SK-N-SH (cell line): Measurements from ENCODE around the gene METTL23. TPM values are rescaled to one million over a fixed set of nuclear protein-coding genes. Genes with fewer than 3 reads are reported as not detected.

Experiments
- CTCF ChIA-PET: fragments of 300-600, 350-600 bp; formaldehyde crosslinking; extraction: SDS; loops from one replicate; lab custom pipeline; 2021; lab: Yijun Ruan, JAX
- POLR2A ChIA-PET: fragments of 350-600 bp; sonication (Branson Sonifier 250); formaldehyde crosslinking; extraction: SDS; loops from one replicate; lab custom pipeline; 2020; ENCODE audit warnings: antibody characterized with exemption, inconsistent platforms; lab: Yijun Ruan, JAX
- DNase-seq: peaks from one replicate; pipeline ENCODE4 v3.0.0; 2012
- H2AFZ ChIP-seq: fragments of 200-600 bp; sonication (generic); 2 replicates; pipeline ENCODE4 v1.8.1; 2016; ENCODE audit warnings: antibody characterized with exemption, mild to moderate bottlenecking, low read depth
- H3F3A ChIP-seq: fragments of 200-600 bp; sonication (generic); replicated peaks from 2 replicates; pipeline ENCODE3; 2016; ENCODE audit warnings: antibody characterized with exemption, mild to moderate bottlenecking; ENCODE audit not compliant: insufficient read depth
- H3K27ac ChIP-seq, 2 experiments: fragments of 200-500 bp in 1 of 2; fragments of 200-600 bp in 1 of 2; sonication (Bioruptor generic) in 1 of 2; sonication (generic), shearing (Covaris generic) in 1 of 2; 2 replicates each; pipeline versions ENCODE4 v1.5.1 to v1.6.1; 2014 to 2016; ENCODE audit warnings: low read depth in 2 of 2, inconsistent platforms in 1 of 2, low read length in 1 of 2, mild to moderate bottlenecking in 1 of 2, mixed read lengths in 1 of 2
- H3K27me3 ChIP-seq: fragments of 200-600 bp; sonication (generic), shearing (Covaris generic); 2 replicates; pipeline ENCODE4 v1.6.1; 2016; ENCODE audit warnings: mixed run types; ENCODE audit not compliant: insufficient read depth
- H3K36me3 ChIP-seq, 2 experiments: fragments of 200-500 bp in 1 of 2; fragments of 200-600 bp in 1 of 2; sonication (Bioruptor generic) in 1 of 2; sonication (generic) in 1 of 2; replicated peaks in 1 of 2; 2 replicates each; pipeline versions ENCODE3 to v1.5.1; 2014 to 2016; ENCODE audit warnings: low read length in 1 of 2, mild to moderate bottlenecking in 1 of 2; ENCODE audit not compliant: insufficient read depth in 2 of 2, control insufficient read depth in 1 of 2
- H3K4me1 ChIP-seq, 2 experiments: fragments of 200-500 bp in 1 of 2; fragments of 200-600 bp in 1 of 2; sonication (Bioruptor generic) in 1 of 2; sonication (generic), shearing (Covaris generic) in 1 of 2; 2 replicates each; pipeline versions ENCODE4 v1.5.1 to v1.6.1; 2014 to 2016; ENCODE audit warnings: low read depth in 1 of 2, low read length in 1 of 2, mixed run types in 1 of 2; ENCODE audit not compliant: insufficient read depth in 2 of 2, control insufficient read depth in 1 of 2
- H3K4me2 ChIP-seq: fragments of 200-600 bp; sonication (generic), shearing (Covaris generic); 2 replicates; pipeline ENCODE4 v1.6.1; 2017; ENCODE audit warnings: mixed run types
- H3K4me3 ChIP-seq, 2 experiments: fragments of 200-500 bp in 1 of 2; fragments of 200-600 bp in 1 of 2; sonication (Bioruptor generic) in 1 of 2; sonication (generic), shearing (Covaris generic) in 1 of 2; 2 replicates each; pipeline versions ENCODE4 v1.5.1 to v1.8.1; 2014 to 2016; ENCODE audit warnings: low read depth in 2 of 2, inconsistent platforms in 1 of 2, low read length in 1 of 2, mild to moderate bottlenecking in 1 of 2, mixed read lengths in 1 of 2, moderate library complexity in 1 of 2
- H3K79me2 ChIP-seq: fragments of 200-600 bp; sonication (generic); 2 replicates; pipeline ENCODE4 v1.8.1; 2017; ENCODE audit warnings: mild to moderate bottlenecking; ENCODE audit not compliant: insufficient read depth
- H3K9ac ChIP-seq: fragments of 200-600 bp; sonication (generic); 2 replicates; pipeline ENCODE4 v1.6.1; 2017; ENCODE audit warnings: mixed run types
- H3K9me2 ChIP-seq: fragments of 200-600 bp; sonication (generic); 2 replicates; pipeline ENCODE4 v1.6.1; 2017; ENCODE audit warnings: mixed run types
- H3K9me3 ChIP-seq: fragments of 200-600 bp; sonication (generic); 2 replicates; pipeline ENCODE4 v1.6.1; 2017; ENCODE audit warnings: mixed run types, mild to moderate bottlenecking, moderate library complexity
- H4K20me1 ChIP-seq: fragments of 200-600 bp; sonication (generic); 2 replicates; pipeline ENCODE4 v1.6.1; 2017; ENCODE audit warnings: mild to moderate bottlenecking, mixed run types; ENCODE audit not compliant: insufficient read depth
- CHD2 ChIP-seq: fragments of 150-350 bp; IDR thresholded peaks from 2 replicates; pipeline ENCODE4 v1.6.1; 2018; ENCODE audit warnings: low read length; ENCODE audit not compliant: partially characterized antibody
- EP300 ChIP-seq, 2 experiments: IDR thresholded peaks; 2 replicates each; pipeline versions ENCODE4 v1.4.0 to v1.6.1; 2012; ENCODE audit warnings: borderline replicate concordance in 1 of 2, low read depth in 1 of 2, low read length in 1 of 2
- EZH2phosphoT487 ChIP-seq: fragments of 200-600 bp; sonication (generic); IDR thresholded peaks from 2 replicates; pipeline ENCODE4 v1.6.1; 2017; ENCODE audit warnings: low read depth, mixed run types, mild to moderate bottlenecking, antibody characterized with exemption, moderate library complexity, borderline replicate concordance
- FOXJ3 ChIP-seq: sonication (generic); formaldehyde crosslinking; IDR thresholded peaks from 2 replicates; pipeline ENCODE4 v1.5.1; 2020; ENCODE audit warnings: mild to moderate bottlenecking, missing genetic modification reagents
- FOXM1 ChIP-seq: IDR thresholded peaks from 2 replicates; pipeline ENCODE4 v1.4.0; 2012; ENCODE audit warnings: low read depth, mild to moderate bottlenecking
- GABPA ChIP-seq: IDR thresholded peaks from 2 replicates; pipeline ENCODE4 v1.4.0; 2012; ENCODE audit warnings: low read depth, mild to moderate bottlenecking
- GATA2 ChIP-seq: sonication (generic); formaldehyde crosslinking; IDR thresholded peaks from 2 replicates; pipeline ENCODE4 v1.5.0; 2020; ENCODE audit warnings: mild to moderate bottlenecking, missing genetic modification reagents
- IRF3 ChIP-seq: fragments of 150-350 bp; IDR thresholded peaks from 2 replicates; pipeline ENCODE4 v1.6.1; 2016; ENCODE audit warnings: mild to moderate bottlenecking, low read depth, low read length
- JUND ChIP-seq: IDR thresholded peaks from 2 replicates; pipeline ENCODE4 v1.4.0; 2012
- MAX ChIP-seq: IDR thresholded peaks from 2 replicates; pipeline ENCODE4 v1.4.0; 2012; ENCODE audit warnings: low read depth
- MEF2A ChIP-seq: IDR thresholded peaks from 2 replicates; pipeline ENCODE4 v1.4.0; 2012; ENCODE audit warnings: low read depth, borderline replicate concordance
- MXI1 ChIP-seq: IDR thresholded peaks from 2 replicates; pipeline ENCODE4 v1.6.1; 2012; ENCODE audit warnings: mild to moderate bottlenecking, low read depth, low read length, improper control_type of control experiment
- NFIC ChIP-seq: IDR thresholded peaks from 2 replicates; pipeline ENCODE4 v1.4.0; 2012; ENCODE audit warnings: borderline replicate concordance
- RAD21 ChIP-seq: IDR thresholded peaks from 2 replicates; pipeline ENCODE4 v1.6.1; 2012; ENCODE audit warnings: mild to moderate bottlenecking, low read length
- REST ChIP-seq: IDR thresholded peaks from 2 replicates; pipeline ENCODE4 v1.6.1; 2012; ENCODE audit warnings: mild to moderate bottlenecking, low read depth, low read length, moderate library complexity
- SIN3A ChIP-seq: IDR thresholded peaks from 2 replicates; pipeline ENCODE4 v1.6.1; 2012; ENCODE audit warnings: low read depth, mild to moderate bottlenecking, low read length, moderate library complexity, borderline replicate concordance
- TAF1 ChIP-seq: IDR thresholded peaks from 2 replicates; pipeline ENCODE4 v1.6.1; 2012; ENCODE audit warnings: low read depth, mild to moderate bottlenecking, low read length, moderate library complexity, borderline replicate concordance
- TCF12 ChIP-seq: IDR thresholded peaks from 2 replicates; pipeline ENCODE4 v1.4.0; 2012
- TEAD4 ChIP-seq: IDR thresholded peaks from 2 replicates; pipeline ENCODE4 v1.4.0; 2012; ENCODE audit warnings: mild to moderate bottlenecking, borderline replicate concordance; ENCODE audit not compliant: insufficient read depth
- YY1 ChIP-seq: IDR thresholded peaks from 2 replicates; pipeline ENCODE4 v1.4.0; 2012; ENCODE audit warnings: low read depth, mild to moderate bottlenecking
- ZBTB33 ChIP-seq: IDR thresholded peaks from 2 replicates; pipeline ENCODE4 v1.4.0; 2012; ENCODE audit warnings: low read depth, borderline replicate concordance
- WGBS: methylation state at CpG from one replicate; pipeline ENCODE4 v1.1.6; 2017; ENCODE audit warnings: low lambda C conversion rate; 5-methylcytosine and 5-hydroxymethylcytosine counted together
- polyA plus RNA-seq, 3 experiments: library from polyadenylated mRNA; depleted of rRNA; stranded (reverse); fragments of >200 nt; gene quantifications; 2 replicates each; pipeline ENCODE4 v1.2.3, GENCODE V29; 2012
- TF ChIP-seq, protein P1 (sequence below): IDR thresholded peaks from 2 replicates; pipeline ENCODE4; 2012
- TF ChIP-seq, protein P2 (sequence below): IDR thresholded peaks from 2 replicates; pipeline ENCODE4 v1.4.0; 2012; ENCODE audit warnings: low read depth, borderline replicate concordance

Gene METTL23
- polyA plus RNA-seq, 1 of the 3 experiments (the other 2 are of a cell fraction): 75.9 TPM

DNA sequence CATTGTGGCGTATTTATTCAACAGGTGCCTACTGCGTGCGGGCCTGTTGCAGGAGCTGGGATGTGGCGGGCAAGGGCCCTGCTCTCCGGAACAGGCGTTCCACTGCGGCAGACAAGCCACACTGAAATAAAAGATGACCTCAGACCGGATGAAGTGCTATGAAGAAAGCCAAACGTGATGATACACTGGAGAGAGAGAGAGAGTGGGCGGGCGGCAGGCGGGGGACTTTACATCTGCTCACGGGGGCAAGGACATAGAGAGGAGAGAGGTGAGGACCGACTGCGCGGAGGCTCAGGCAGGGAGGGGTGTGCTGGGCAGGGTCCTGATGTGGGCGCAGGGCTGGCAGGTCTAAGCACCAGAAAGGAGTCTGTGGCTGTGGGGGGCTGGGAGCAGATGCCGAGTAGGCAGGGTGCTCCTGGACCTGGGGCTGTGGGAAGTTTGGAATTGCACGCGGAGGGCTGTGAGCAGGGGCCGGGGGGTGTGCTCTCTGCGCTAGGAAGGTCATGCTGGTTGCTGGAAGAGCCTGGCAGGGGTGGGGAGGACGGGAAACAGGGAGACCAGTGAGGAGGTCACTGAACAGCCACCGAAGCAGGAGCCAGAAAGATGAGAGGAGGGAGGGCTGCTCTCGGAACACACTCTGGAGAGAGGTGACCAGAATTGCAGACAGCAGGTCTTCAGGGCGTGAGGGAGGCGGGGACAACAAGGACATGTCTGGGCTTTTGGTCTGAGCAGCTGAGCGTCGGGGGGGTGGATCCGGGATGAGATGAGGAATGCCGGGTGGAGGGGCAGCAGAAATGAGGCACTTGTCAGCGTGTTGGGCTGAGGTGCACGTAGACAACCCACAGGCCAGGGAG lies 25.8 kb upstream of the METTL23 start:
- Histone ChIP-seq H3K4me3 (peak overlapping the region; percentile 24 to 50), H3K4me1 (peaks cover 26 to 45% of the 10 kb centered on the region in 2 experiments), H4K20me1 (peaks cover 63% of the 10 kb centered on the region), H3K9me2 (no peaks in the 10 kb centered on the region), H3K4me2 (peak overlapping the region; percentile 83), H3K9me3 (no peaks in the 10 kb centered on the region), H3F3A (peaks cover 34% of the 10 kb centered on the region), H3K9ac (peak overlapping the region; percentile 51), H3K27ac (peak overlapping the region; percentile 78 to 84), H3K27me3 (no peaks in the 10 kb centered on the region), H3K79me2 (peaks cover 100% of the 10 kb centered on the region), H2AFZ (peak overlapping the region; percentile 47; the same call in 1 of the 2 replicates), H3K36me3 (no peaks in the 10 kb centered on the region)
- CTCF ChIA-PET: interaction anchor here (0.8 to 8.3 kb wide), 9 partner anchors 10 to 365 kb away, joined by 3 to 50 read pairs (median 5); partner anchors contain the start of gene MXRA7
- 33% methylated on average over 33 of the region's 33 CpGs for WGBS
- POLR2A ChIA-PET: interaction anchor here (0.5 to 2.1 kb wide), 3 partner anchors 9 to 157 kb away, joined by 3 to 6 read pairs (median 3); no protein-coding TSS in a partner anchor
- DNase-seq: peak; percentile 85
- TF ChIP-seq NFIC (peak; percentile 52; the same call in 1 of the 2 replicates), FOXM1 (no peak), IRF3 (no peak), CHD2 (peak; percentile 78), TAF1 (peak; percentile 64; the same call in 1 of the 2 replicates), FOXJ3 (CRISPR knock-in tag) (no peak), YY1 (no peak), TEAD4 (no peak), MEF2A (no peak; the same call in 1 of the 2 replicates), JUND (no peak; the same call in 1 of the 2 replicates), REST (peak; percentile 36; the same call in 1 of the 2 replicates), EZH2phosphoT487 (no peak), ZBTB33 (no peak), RAD21 (no peak), GABPA (peak; percentile 37; the same call in 1 of the 2 replicates), MXI1 (peak; percentile 34), SIN3A (no peak), MAX (peak; percentile 60; the same call in 1 of the 2 replicates), GATA2 (CRISPR knock-in tag) (no peak), TCF12 (peak; percentile 77), EP300 (IDR thresholded peaks at IDR 0.05; ENCODE audit: borderline replicate concordance in 1 of 2, low read depth in 1 of 2, low read length in 1 of 2) (no peak; a peak in 1 of 4 replicates)
- TF ChIP-seq, protein P1, sequence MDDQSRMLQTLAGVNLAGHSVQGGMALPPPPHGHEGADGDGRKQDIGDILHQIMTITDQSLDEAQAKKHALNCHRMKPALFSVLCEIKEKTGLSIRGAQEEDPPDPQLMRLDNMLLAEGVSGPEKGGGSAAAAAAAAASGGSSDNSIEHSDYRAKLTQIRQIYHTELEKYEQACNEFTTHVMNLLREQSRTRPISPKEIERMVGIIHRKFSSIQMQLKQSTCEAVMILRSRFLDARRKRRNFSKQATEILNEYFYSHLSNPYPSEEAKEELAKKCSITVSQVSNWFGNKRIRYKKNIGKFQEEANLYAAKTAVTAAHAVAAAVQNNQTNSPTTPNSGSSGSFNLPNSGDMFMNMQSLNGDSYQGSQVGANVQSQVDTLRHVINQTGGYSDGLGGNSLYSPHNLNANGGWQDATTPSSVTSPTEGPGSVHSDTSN: peak; percentile 68
- TF ChIP-seq, protein P2, sequence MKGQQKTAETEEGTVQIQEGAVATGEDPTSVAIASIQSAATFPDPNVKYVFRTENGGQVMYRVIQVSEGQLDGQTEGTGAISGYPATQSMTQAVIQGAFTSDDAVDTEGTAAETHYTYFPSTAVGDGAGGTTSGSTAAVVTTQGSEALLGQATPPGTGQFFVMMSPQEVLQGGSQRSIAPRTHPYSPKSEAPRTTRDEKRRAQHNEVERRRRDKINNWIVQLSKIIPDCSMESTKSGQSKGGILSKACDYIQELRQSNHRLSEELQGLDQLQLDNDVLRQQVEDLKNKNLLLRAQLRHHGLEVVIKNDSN: no peak
